Measurements from ENCODE around the gene AARS1.
"Not testable (repeated sequence)": the region's sequence is repeated elsewhere in the genome, so short reads cannot be mapped to it uniquely, and the experiment has no call there.

The AARS1 gene

DNA sequence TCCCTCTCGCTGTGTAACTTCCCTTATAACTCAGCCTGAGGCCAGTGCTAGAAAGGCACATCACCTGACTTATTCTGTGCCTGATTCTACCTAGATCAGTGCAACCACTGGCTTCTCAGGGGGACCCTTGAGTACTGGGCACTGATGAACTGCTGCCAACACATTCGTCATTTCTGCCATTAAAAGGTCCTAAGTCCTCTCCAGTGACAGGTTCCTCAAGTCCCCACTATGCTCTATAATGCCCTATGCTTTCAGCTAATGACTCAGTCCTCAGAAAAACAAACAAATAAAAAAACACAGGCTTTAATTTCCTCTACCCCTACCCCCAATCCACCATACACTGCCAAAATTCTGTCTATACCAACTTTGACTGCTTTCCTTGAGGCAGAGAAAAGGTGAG lies 66.1 kb downstream of the AARS1 start:
- not testable (repeated sequence) for DNase-seq

DNA sequence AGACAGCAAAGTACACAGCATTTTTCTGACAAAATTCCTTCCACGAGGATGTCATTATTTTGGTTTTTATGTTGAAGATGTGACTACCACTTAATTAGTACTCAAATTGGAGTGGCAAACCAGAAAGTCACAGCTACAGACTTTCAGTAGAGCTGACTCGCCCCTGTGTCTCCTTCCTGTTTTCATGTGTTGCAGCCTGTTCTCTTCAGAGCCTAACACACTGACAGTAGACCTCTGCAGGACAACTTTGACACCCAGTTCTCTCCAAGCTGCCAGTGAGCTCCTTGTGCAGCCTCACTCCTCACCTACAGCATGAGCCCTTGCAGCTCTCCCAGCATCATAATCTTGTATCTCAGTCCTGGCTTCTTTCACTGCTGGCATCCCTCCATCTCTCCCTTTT lies 66.7 kb downstream of the AARS1 start:
- not testable (repeated sequence) for DNase-seq

DNA sequence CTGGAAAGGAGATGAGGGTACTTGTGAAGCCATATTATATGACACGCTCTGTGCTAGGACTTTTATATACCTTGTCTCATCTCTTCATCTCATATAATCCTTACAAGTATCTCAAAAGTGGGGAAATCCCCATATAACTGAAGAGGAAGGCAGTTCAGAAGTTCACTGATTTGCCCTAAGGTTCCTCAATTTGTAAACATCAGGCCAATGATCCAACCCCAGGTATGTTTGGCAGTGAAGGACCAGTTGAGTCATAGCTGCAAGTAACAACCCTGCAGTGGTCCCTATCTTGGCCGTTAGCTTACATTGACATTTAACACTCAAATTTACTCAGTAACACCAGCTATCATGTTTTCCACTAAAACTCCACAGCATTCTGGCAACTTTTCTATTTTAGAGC lies 70.7 kb downstream of the AARS1 start:
- DNase-seq = not testable (repeated sequence)

DNA sequence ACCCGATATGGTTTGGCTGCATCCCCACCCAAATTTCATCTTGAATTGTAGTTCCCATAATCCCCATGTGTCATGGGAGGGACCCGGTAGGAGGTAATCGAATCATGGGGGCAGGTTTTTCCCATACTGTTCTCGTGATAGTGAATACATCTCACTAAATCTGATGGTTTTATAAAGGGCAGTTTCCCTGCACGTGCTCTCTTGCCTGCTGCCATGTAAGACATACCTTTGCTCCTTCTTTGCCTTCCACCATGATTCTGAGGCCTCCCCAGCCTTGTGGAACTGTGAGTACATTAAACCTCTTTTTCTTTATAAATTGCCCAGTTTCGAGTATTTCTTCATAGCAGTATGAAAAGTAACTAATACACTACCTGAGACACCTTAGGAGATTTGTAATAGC lies 82.9 kb downstream of the AARS1 start:
- DNase-seq = not testable (repeated sequence)

DNA sequence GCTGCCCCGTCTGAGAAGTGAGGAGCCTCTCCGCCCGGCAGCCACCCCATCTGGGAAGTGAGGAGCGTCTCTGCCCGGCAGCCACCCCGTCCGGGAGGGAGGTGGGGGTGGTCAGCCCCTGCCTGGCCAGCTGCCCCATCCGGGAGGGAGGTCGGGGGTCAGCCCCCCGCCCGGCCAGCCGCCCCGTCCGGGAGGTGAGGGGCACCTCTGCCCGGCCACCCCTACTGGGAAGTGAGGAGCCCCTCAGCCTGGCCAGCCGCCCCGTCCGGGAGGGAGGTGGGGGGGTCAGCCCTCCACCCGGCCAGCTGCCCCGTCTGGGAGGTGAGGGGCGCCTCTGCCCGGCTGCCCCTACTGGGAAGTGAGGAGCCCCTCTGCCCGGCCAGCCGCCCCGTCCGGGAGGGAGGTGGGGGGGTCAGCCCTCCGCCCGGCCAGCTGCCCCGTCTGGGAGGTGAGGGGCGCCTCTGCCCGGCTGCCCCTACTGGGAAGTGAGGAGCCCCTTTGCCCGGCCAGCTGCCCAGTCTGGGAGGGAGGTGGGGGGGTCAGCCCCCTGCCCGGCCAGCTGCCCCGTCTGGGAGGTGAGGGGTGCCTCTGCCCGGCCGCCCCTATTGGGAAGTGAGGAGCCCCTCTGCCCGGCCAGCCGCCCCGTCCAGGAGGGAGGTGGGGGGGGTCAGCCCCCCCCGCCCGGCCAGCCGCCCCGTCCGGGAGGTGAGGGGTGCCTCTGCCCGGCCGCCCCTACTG lies 84.5 kb downstream of the AARS1 start:
- not testable (repeated sequence) for DNase-seq

DNA sequence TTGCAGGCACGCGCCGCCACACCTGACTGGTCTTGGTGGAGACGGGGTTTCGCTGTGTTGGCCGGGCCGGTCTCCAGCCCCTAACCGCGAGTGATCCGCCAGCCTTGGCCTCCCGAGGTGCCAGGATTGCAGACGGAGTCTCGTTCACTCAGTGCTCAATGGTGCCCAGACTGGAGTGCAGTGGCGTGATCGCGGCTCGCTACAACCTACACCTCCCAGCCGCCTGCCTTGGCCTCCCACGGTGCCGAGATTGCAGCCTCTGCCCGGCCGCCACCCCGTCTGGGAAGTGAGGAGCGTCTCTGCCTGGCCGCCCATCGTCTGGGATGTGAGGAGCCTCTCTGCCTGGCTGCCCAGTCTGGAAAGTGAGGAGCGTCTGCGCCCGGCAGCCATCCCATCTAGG lies 85.3 kb downstream of the AARS1 start:
- DNase-seq = not testable (repeated sequence)

DNA sequence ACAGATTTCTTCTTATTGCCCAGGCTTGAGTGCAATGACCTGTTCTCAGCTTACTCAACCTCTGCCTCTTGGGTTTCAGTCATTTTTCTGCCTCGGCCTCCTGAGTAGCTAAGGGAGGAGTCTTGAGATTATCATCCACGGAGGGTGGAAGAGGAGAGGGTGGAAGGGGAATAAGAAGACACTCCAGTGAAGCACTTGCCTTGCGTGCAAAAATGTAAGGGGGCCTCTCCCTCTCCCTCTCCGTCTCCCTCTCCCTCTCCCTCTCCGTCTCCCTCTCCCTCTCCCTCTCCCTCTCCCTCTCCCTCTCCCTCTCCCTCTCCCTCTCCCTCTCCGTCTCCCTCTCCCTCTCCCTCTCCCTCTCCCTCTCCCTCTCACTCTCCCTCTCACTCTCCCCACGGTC lies 85.8 kb downstream of the AARS1 start:
- DNase-seq = not testable (repeated sequence)
